A549 treated with Mapracorat at 1 μM for 4 hours (cell line): ENCODE data around the gene FLT4. TPM values are rescaled to one million over a fixed set of nuclear protein-coding genes. Genes with fewer than 3 reads are reported as not detected.

ENCODE experiments used
- total RNA-seq: library from RNA; stranded (reverse); fragments of 200-300 nt; extraction: Qiagen RNA extraction; gene quantifications from 5 replicates; pipeline ENCODE4 v1.2.3, GENCODE V29; 2022

The FLT4 gene
- 3.3 to 4.9 TPM (median 4.1 TPM) in 5 replicates for total RNA-seq

DNA sequence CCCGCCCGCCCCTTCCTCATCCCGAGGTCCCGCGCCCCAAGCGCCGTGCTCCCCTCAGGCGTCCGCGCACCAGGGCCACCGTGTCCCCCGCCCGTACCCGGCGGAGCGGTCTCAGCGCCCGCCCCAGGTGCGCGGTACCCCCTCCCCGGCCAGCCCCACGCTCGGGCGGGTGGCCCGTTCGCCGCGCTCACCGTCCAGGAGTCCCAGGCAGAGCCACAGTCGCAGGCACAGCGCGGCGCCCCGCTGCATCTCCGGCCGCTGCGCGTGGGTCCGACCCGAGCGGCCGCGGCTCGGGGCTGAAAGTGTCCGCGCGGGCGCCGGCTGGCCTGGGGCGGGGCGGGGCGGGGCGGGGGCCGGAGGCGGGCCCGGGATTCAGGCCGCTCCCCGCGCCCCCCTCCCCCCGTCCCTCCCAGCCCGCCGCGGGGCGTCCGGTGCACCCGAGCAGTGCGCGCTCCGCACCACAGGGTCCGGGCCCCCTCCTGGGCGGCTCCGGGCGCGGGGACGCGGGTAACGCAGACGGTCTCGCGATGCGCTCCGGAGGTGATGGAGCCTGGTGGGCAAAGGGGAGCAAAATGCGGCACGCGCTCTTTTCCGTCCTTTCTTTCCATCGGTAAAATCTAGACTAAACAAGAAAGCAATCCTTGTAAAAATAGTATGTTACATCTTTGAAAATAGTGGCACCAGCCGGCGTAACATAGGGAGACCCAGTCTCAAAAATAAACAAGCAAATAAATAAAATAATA is at the start of gene FLT4:
FLT4 (minus strand) TSS at position 304 of the 743 bp plus-strand sequence; CDS start at position 249, 55 bp downstream.

DNA sequence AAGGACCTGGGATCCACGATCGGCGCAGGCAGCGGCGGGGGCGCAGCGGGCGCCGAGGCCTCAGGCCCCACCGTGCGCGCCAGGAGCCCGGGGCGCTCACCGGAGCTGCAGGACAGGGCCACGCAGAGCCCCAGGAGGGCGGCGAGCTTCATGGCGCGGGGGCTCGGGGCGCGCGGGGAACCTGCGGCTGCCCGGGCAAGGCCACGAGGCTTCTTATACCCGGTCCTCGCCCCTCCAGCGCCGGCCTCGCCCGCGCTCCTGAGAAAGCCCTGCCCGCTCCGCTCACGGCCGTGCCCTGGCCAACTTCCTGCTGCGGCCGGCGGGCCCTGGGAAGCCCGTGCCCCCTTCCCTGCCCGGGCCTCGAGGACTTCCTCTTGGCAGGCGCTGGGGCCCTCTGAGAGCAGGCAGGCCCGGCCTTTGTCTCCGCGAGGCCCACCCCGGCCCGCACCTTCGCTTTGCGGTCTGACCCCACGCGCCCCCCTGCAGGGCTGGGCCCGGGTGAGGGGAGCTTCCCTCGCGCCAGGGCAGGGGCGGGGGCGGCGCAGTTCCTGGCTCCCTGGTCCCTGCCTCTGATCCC is 58.0 kb downstream of the FLT4 start, which contains the start of gene SCGB3A1:
SCGB3A1 (minus strand) TSS at position 189 of the 577 bp plus-strand sequence; CDS start at position 152, 37 bp downstream.

Other genes with a start within 250 kb of the FLT4 start
- 15.1 to 20.5 TPM (median 18.5 TPM) in 5 replicates for gene CNOT6, start 155.2 kb downstream of the FLT4 start, total RNA-seq
- gene SCGB3A1, start 58.1 kb downstream of the FLT4 start, total RNA-seq = not detected in 5 replicates
- not detected in 5 replicates for gene OR2Y1, start 90.5 kb upstream of the FLT4 start, total RNA-seq
- gene MGAT1, start 153.2 kb upstream of the FLT4 start, total RNA-seq = 68.0 to 90.7 TPM (median 86.9 TPM) in 5 replicates
- 7.8 to 9.5 TPM (median 8.4 TPM) in 5 replicates for gene ZFP62, start 211.7 kb upstream of the FLT4 start, total RNA-seq
- gene BTNL8, start 249.6 kb upstream of the FLT4 start, total RNA-seq = not detected in 5 replicates